Measurements from ENCODE around the gene SLC6A11.

Gene SLC6A11

GRCh38 chr3:10798600-10799367 is 17.2 kb upstream of the SLC6A11 start:
- FAIRE-seq (no peak), DNase-seq (ENCODE audit: insufficient read length) (no peak)
- TF ChIP-seq POLR2AphosphoS5 (IDR thresholded peaks at IDR 0.05; ENCODE audit: low read depth, low read length): no peak
- TF ChIP-seq POLR2A (IDR thresholded peaks at IDR 0.05; ENCODE audit: low read depth, low read length): no peak

GRCh38 chr3:10804183-10804648 is 11.8 kb upstream of the SLC6A11 start:
- DNase-seq (ENCODE audit: insufficient read length): no peak
- no peak for FAIRE-seq
- TF ChIP-seq TAF1 (IDR thresholded peaks at IDR 0.05; ENCODE audit: borderline replicate concordance, low read depth, low read length) (no peak), POLR2A (IDR thresholded peaks at IDR 0.05; ENCODE audit: low read depth, low read length) (no peak), POLR2AphosphoS5 (IDR thresholded peaks at IDR 0.05; ENCODE audit: low read depth, low read length) (no peak)

GRCh38 chr3:10806006-10806405 is 10.0 kb upstream of the SLC6A11 start:
- TF ChIP-seq TAF1 (IDR thresholded peaks at IDR 0.05; ENCODE audit: borderline replicate concordance, low read depth, low read length) (no peak), POLR2A (IDR thresholded peaks at IDR 0.05; ENCODE audit: low read depth, low read length) (no peak), POLR2AphosphoS5 (IDR thresholded peaks at IDR 0.05; ENCODE audit: low read depth, low read length) (no peak)
- no peak for FAIRE-seq
- no peak for DNase-seq (ENCODE audit: insufficient read length)

GRCh38 chr3:10808130-10808735 is 7.8 kb upstream of the SLC6A11 start:
- FAIRE-seq (no peak), DNase-seq (ENCODE audit: insufficient read length) (no peak)
- TF ChIP-seq TAF1 (IDR thresholded peaks at IDR 0.05; ENCODE audit: borderline replicate concordance, low read depth, low read length): no peak
- no peak for TF ChIP-seq POLR2A (IDR thresholded peaks at IDR 0.05; ENCODE audit: low read depth, low read length)
- TF ChIP-seq POLR2AphosphoS5 (IDR thresholded peaks at IDR 0.05; ENCODE audit: low read depth, low read length): no peak

- FAIRE-seq (no peak), DNase-seq (ENCODE audit: insufficient read length) (no peak)
- TF ChIP-seq POLR2A (IDR thresholded peaks at IDR 0.05; ENCODE audit: low read depth, low read length): no peak
- no peak for TF ChIP-seq POLR2AphosphoS5 (IDR thresholded peaks at IDR 0.05; ENCODE audit: low read depth, low read length)
- TF ChIP-seq TAF1 (IDR thresholded peaks at IDR 0.05; ENCODE audit: borderline replicate concordance, low read depth, low read length): no peak
These were observed 7.1 kb upstream of the SLC6A11 start for GRCh38 chr3:10808974-10809373.

- DNase-seq (ENCODE audit: insufficient read length): no peak
- FAIRE-seq: no peak
- TF ChIP-seq POLR2A (IDR thresholded peaks at IDR 0.05; ENCODE audit: low read depth, low read length): no peak
- TF ChIP-seq TAF1 (IDR thresholded peaks at IDR 0.05; ENCODE audit: borderline replicate concordance, low read depth, low read length): no peak
- TF ChIP-seq POLR2AphosphoS5 (IDR thresholded peaks at IDR 0.05; ENCODE audit: low read depth, low read length): no peak
These were observed 5.7 kb upstream of the SLC6A11 start for GRCh38 chr3:10810376-10810775.

GRCh38 chr3:10813425-10813824 is 2.6 kb upstream of the SLC6A11 start:
- FAIRE-seq (no peak), DNase-seq (ENCODE audit: insufficient read length) (no peak)
- TF ChIP-seq TAF1 (IDR thresholded peaks at IDR 0.05; ENCODE audit: borderline replicate concordance, low read depth, low read length) (no peak), POLR2A (IDR thresholded peaks at IDR 0.05; ENCODE audit: low read depth, low read length) (no peak), POLR2AphosphoS5 (IDR thresholded peaks at IDR 0.05; ENCODE audit: low read depth, low read length) (no peak)

GRCh38 chr3:10814623-10815022 is 1.4 kb upstream of the SLC6A11 start:
- no peak for DNase-seq (ENCODE audit: insufficient read length)
- no peak for FAIRE-seq

GRCh38 chr3:10815487-10815886 is 541 bp upstream of the SLC6A11 start:
- DNase-seq (ENCODE audit: insufficient read length) (no peak), FAIRE-seq (no peak)
- no peak for TF ChIP-seq POLR2A (IDR thresholded peaks at IDR 0.05; ENCODE audit: low read depth, low read length)
- TF ChIP-seq POLR2AphosphoS5 (IDR thresholded peaks at IDR 0.05; ENCODE audit: low read depth, low read length): no peak
- TF ChIP-seq TAF1 (IDR thresholded peaks at IDR 0.05; ENCODE audit: borderline replicate concordance, low read depth, low read length): no peak

More at GRCh38 chr3:10814623-10815022, 1.4 kb upstream of the SLC6A11 start:
- no peak for TF ChIP-seq POLR2AphosphoS5 (IDR thresholded peaks at IDR 0.05; ENCODE audit: low read depth, low read length)
- TF ChIP-seq TAF1 (IDR thresholded peaks at IDR 0.05; ENCODE audit: borderline replicate concordance, low read depth, low read length): no peak
- TF ChIP-seq POLR2A (IDR thresholded peaks at IDR 0.05; ENCODE audit: low read depth, low read length): no peak

GRCh38 chr3:10816863-10817253 is 830 bp downstream of the SLC6A11 start:
- TF ChIP-seq POLR2A (IDR thresholded peaks at IDR 0.05; ENCODE audit: low read depth, low read length) (no peak), TAF1 (IDR thresholded peaks at IDR 0.05; ENCODE audit: borderline replicate concordance, low read depth, low read length) (no peak), POLR2AphosphoS5 (IDR thresholded peaks at IDR 0.05; ENCODE audit: low read depth, low read length) (no peak)
- DNase-seq (ENCODE audit: insufficient read length): no peak
- FAIRE-seq: no peak

- DNase-seq (ENCODE audit: insufficient read length) (no peak), FAIRE-seq (no peak)
- TF ChIP-seq POLR2A (IDR thresholded peaks at IDR 0.05; ENCODE audit: low read depth, low read length) (no peak), POLR2AphosphoS5 (IDR thresholded peaks at IDR 0.05; ENCODE audit: low read depth, low read length) (no peak), TAF1 (IDR thresholded peaks at IDR 0.05; ENCODE audit: borderline replicate concordance, low read depth, low read length) (no peak)
These were observed 1.5 kb downstream of the SLC6A11 start for GRCh38 chr3:10817506-10817905.

GRCh38 chr3:10822055-10822454 is 6.0 kb downstream of the SLC6A11 start:
- FAIRE-seq (no peak), DNase-seq (ENCODE audit: insufficient read length) (no peak)
- no peak for TF ChIP-seq TAF1 (IDR thresholded peaks at IDR 0.05; ENCODE audit: borderline replicate concordance, low read depth, low read length)
- no peak for TF ChIP-seq POLR2AphosphoS5 (IDR thresholded peaks at IDR 0.05; ENCODE audit: low read depth, low read length)

Data from GM12892 (cell line).